ENCODE data around the gene ARHGEF4.

Gene ARHGEF4

DNA sequence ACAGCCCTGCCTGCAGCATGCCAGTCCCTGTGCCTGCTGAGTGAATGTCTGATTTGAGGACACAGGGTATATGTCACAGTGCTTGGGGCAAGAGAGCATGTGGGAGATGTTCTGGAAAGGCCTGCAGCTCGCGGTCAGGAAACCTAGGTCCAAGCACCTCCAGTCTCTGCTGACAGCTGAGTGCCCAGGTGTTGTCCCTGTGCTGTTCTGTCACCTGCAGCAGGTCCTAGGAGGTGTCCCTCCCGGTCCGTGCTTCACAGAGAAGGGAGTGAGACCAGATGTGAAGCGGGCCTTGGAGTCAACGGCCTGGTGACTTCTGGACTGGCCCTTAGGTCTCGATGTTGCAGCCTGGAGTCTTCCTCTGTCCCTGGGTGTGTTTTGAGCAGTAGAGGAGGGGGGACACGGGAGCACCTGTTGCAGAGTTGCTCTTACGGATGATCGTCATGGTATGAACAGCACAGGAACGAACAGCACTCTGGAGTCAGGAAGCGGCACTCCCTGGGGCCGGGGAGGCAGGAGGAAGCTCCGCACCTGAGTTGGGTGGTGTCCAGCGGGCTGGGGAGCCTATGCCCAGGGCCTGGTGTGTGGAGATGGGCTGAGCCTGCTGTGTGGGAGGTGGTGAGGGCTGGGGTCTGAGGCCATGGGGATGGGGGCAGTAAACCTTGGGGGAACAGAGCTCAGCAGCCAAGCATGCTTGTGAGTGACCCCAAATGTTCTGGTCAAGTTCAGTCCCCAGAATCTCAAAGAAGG is 21.6 kb upstream of the ARHGEF4 start:
- DNase-seq (ENCODE audit: low read depth): no peak

DNA sequence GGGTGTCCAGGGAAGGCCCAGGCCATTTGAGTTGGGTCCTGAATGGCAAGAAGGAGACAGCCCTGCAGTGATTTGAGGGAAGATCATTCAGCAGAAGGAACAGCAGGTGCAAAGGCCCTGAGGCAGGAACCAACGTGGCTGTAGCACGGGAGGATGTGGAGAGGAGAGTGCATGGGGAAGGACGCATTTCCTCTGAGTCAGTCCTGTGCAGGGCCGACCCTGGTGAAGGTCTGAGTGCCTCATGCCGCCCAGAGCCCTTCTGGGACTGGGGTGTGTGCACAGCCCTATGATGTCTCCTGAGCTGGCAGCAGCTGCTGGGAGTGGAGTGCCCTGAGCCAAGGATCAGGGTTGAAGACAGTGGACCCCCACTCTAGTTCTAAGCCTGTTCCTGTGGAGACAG is 17.9 kb upstream of the ARHGEF4 start:
- DNase-seq (ENCODE audit: low read depth): no peak
- no peak overlapping the region for H3K4me3 ChIP-seq (ENCODE audit: low read depth, low read length)

More for the DNA sequence above, 21.6 kb upstream of the ARHGEF4 start:
- no peak overlapping the region for H3K4me3 ChIP-seq (ENCODE audit: low read depth, low read length)

DNA sequence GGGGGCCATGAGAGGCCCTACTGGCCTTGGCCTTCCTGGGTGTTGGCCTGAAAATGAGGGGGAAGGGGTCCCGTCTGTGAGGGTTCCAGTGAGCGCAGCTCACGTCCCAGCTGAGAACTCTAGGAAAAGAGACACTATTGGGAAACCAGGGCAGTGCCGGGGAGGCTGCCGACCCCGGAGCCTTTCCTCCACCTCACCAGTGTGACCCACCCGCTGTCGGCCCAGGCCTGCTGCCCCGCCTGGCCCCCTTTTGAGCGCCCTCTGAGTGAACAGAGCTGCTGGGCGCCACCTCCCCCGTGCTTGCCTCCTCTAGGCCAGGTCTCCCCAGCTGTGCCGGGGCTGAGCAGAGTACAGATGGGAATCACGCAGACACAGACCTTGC is 17.5 kb upstream of the ARHGEF4 start:
- no peak overlapping the region for H3K4me3 ChIP-seq (ENCODE audit: low read depth, low read length)
- DNase-seq (ENCODE audit: low read depth): no peak

DNA sequence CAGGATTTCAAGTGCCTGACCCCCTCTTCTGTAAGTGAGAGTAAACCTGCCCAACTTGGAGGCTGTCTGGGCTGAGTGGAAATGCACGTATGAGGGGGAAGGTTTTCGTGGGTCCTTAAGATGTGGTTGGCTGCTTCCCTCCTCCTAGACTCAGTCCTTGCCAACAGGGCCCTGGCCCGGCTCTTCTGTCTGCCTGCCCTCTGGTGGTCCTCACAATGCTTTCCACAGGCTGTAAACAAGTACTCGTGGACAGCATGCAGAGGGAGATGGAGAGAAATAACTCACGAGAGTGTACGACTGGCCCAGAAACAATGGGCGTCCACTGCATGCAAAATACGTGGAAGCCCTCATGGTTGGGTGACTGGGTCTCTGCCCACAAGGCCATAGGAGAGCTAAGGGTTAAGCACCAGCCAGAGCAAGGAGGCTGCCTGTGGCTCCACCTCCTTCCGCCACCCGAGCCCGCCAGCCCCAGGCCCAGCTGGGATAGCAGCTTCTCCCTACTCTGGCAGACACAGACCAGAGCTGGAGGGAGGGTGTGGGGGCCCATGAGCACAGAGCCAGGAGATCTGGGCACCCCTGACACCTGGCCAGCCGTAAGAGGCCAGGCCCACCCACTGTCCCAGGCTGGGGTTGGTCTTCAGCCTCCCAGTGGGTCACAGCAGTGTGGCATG is 17.0 kb upstream of the ARHGEF4 start:
- no peak for DNase-seq (ENCODE audit: low read depth)
- no peak overlapping the region for H3K4me3 ChIP-seq (ENCODE audit: low read depth, low read length)

DNA sequence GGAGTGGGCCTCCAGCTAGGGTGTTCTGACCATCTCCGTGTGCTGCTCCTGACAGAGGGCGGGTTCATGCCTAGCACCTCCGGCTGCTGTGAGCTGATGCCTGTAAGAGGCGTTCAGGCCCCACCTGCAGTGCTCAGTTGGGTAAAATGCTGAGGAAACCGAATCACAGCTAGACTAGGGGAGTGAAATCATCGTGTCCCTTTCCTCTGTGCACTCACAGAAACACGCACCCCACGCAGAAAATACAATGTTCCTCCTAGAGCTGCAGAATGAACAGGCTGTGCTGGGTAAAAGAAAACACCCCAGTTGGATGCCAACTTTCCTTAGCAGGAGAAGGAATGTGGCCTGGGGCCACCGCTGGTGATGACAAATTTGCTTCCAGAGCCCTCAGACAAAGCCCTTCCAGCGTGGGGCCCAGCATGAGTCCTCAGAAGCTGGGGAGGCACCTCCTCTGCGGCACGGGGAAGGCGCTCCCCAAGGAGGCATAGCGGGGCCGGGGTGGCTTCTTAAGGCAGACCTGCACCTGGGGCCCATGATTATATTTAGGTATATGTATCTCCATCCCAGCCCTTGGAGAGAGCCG is 16.3 kb upstream of the ARHGEF4 start:
- no peak overlapping the region for H3K4me3 ChIP-seq (ENCODE audit: low read depth, low read length)
- no peak for DNase-seq (ENCODE audit: low read depth)

DNA sequence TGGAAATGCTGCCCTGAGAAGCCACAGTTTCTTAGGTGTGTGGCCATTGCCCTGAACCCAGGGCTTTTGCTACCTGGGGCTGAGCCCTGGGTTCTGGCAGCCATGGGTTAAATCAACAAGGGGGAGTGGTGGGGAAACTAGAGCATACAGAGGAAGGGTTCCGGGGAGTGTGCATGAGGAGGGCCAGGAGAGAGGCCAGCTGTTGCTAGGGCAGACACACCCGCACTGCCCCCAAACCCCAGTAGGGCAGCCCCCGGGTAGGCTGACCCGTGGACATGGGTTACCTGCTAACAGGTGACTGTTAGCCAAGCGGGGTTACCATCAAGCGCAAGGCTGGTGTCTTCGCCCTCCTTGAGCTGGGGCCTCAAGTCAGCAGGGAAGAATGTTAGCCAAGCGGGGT is 14.8 kb upstream of the ARHGEF4 start:
- H3K4me3 ChIP-seq (ENCODE audit: low read depth, low read length): no peak overlapping the region
- no peak for DNase-seq (ENCODE audit: low read depth)

DNA sequence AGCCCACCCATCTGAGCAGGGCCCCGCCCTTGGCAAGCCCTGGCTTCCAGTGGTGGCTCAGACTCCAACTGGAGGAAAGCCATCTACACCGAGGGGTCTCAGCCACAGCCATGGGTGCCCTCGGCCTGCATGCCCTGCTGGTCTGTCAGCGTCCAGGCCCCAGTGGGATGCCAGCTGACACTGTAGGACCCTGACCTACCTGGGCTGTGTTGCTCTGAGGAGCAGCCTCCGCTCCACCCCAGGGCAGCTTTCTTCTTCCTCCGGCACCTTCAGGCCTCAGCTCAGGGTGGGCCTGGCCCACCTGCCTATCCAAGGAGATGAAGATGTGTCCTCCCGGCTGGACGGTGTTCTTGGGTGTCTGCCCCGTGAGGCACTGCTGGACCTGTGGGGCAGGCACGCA is 13.9 kb upstream of the ARHGEF4 start:
- H3K4me3 ChIP-seq (ENCODE audit: low read depth, low read length): no peak overlapping the region
- DNase-seq (ENCODE audit: low read depth): no peak

DNA sequence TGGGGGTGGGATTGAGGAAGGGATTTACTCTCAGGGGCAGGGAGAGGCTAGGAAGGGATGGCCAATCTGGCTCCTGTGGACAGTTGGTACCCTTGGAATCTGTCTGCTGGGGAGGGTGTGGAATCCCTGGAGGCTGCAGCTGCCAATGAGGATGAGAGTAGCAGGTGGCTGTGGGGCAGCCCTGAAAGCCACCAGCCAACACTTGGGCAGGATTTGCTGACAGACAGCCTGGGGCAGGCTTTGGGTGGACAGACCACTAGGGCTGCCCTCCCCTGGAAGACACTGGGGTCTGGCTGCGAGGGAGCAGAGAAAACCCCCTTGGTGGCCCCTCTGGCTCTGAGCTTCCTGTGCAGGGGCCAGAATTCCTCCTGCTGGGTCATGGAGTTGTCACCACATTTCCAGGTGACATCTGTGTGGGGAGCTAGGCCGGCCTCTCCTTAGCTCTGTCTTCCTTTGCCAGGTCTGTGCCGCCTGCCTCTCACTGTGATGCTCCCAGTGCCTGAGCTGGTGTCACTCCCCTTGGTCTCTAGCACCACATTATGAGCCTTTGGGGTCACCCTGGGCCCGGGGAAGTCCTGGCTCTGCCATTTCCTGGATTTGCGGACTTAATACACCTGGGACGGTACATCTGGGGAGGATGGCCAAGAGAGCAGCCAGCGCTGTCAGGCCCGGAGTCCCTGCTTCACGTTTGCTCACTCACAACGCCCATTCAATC is 13.4 kb upstream of the ARHGEF4 start:
- DNase-seq (ENCODE audit: low read depth): no peak
- H3K4me3 ChIP-seq (ENCODE audit: low read depth, low read length): no peak overlapping the region

DNA sequence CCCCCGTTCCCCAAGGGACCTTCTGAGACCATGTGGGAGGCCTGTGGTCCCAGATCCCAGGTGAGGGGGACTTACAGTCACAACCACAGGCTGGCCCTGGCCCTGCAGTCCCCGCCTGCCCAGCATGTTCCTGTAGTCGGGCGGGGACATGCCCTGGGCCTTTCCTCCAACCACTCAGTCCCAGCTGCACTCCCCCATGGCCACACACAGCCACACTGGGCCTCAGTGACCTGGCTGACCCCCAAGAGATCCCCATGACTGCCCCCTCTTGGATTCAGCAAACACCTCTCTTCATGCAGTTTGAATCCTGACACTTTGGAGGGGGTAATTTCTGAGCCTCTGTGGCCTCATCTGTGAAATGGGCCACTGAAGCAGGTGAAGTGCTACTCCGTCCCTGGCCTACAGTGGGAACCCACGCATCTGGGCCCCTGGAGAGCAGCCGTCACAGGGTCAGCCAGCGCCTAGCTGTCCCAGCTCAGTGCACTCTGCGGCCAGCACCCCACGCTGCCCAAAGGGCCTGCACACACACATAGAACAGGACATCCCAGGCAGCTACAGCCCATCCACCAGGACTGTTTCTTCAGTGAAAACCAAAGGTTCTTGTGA is 12.7 kb upstream of the ARHGEF4 start:
- no peak overlapping the region for H3K4me3 ChIP-seq (ENCODE audit: low read depth, low read length)
- no peak for DNase-seq (ENCODE audit: low read depth)

DNA sequence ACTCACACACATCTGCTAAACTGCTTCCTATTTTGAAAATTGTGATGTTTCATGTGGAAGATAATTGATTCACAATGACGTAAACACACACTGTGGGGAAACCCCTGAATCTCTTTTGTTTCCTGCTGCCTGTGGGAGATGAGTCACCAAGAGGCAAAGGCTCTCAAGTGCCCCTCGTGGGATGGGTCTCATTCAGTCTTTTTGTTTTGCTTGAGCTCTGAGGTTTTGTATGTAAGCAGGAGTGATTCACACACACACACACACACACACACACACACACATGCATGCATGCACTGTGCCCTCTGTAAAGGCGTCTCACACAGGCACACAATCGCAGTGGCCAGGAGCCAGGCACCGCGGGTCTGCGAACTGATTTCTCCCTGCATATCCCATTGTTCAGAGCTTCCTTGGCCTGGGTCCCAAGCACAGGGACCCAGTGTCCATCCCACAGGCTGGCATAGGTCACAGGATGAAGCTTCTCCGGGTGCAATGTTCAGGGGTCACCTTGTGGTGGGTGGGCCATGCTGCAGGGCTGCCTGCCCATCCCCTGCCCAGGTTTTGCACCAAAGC is 12.1 kb upstream of the ARHGEF4 start:
- H3K4me3 ChIP-seq (ENCODE audit: low read depth, low read length): no peak overlapping the region
- peak; percentile 95 for DNase-seq (ENCODE audit: low read depth)

DNA sequence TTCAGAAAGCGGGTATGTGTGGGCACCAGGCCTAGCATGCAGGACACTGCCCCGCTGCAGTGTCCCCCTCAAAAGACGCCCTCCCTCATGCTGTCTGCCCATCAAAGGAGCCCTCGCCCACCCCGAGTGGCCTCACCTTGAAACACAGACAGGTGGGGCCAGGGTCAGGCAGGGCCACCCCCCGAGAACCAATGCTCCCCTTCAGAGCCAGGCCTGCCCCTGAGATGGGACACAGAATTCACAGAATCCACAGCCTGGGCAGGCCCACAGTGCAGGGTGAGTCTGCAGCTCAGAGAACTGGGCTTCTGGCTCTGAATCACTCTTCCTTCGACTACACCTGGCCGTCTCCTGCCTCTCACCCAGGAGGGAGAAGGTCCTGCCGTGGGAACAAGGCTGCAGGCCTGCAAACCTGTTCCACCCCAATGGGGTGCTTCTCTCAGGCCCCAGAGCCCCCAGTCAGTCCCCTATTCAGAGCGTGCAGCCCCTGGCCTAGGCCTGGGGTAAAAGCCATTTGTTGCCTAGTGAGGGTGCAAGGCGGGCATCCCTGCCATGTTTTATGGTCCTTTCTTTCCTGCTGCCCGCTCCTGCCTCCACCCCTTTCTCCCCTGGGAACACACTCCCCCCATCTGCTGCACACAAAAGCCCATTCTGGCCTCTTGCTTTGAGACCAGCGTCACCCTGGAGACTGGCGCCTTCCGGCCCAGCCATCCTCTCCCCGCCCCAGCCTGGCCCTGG is 11.3 kb upstream of the ARHGEF4 start:
- no peak overlapping the region for H3K4me3 ChIP-seq (ENCODE audit: low read depth, low read length)
- DNase-seq (ENCODE audit: low read depth): no peak

DNA sequence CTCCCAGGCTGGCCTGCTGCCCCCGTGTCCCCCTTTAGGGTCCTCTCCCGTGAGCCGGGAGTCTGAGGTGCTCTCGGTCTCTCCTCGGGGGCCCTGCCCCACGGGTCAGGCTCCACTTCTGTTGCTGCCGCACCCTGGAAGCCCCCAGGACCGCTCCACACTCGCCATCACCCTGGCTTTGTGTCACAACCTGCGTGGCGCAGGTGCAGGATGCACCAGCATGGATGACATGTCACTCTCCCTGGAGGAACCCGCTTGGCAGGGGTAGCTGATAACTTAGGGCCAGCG is 10.8 kb upstream of the ARHGEF4 start:
- H3K4me3 ChIP-seq (ENCODE audit: low read depth, low read length): no peak overlapping the region
- DNase-seq (ENCODE audit: low read depth): no peak

DNA sequence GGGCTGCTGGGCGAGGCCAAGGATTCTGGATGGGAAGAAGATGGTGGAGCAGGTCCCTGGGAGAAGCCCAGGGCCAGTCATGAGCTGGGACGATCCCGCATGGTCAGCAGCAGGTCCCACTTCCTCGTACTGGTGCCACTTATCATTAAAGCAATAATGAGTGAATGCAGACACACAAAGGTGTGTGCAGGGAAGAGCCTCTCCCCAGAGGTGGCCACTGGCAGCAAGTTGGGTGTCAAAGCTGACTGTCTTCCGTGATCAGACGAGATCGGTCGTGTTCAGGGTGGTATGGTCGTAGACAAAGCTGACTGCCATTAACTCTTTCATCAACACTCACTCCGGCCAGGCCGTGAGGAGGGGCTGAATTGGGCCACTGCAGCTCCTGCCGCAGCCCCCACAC is 10.3 kb upstream of the ARHGEF4 start:
- no peak for DNase-seq (ENCODE audit: low read depth)
- H3K4me3 ChIP-seq (ENCODE audit: low read depth, low read length): no peak overlapping the region

DNA sequence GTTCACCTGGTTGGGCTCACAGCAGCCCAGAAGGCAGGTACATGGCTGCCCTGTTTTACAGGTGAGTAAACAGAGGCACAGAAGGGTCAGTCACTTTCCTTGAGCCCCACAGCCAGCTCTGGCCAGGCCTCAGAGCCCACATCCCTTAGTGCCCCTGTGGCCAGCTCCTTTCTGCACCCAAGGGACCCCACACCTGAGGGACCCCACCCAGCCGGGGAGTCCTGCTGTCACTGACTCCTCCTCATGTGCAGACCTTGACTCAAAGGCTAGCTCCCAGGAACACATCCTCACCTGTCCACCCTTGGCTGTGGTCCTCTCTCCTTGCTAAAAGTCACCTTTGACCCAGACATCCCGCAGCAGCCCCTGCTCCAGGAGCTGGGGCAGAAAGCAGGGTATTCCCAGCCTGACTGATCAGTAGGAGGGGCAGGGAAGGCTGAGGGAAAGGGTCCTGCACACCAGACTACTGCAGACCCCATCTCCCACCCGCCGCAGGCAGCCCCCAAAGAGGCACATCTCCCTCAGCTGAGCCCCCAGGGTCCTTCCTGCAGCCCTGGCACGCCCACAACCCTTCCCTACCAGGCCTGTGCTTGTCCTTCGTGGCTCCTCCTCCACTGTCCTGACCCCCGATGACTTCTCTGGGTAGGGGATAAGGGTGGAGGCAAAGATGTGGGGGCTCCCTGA is 9.8 kb upstream of the ARHGEF4 start:
- no peak overlapping the region for H3K4me3 ChIP-seq (ENCODE audit: low read depth, low read length)
- DNase-seq (ENCODE audit: low read depth): no peak

DNA sequence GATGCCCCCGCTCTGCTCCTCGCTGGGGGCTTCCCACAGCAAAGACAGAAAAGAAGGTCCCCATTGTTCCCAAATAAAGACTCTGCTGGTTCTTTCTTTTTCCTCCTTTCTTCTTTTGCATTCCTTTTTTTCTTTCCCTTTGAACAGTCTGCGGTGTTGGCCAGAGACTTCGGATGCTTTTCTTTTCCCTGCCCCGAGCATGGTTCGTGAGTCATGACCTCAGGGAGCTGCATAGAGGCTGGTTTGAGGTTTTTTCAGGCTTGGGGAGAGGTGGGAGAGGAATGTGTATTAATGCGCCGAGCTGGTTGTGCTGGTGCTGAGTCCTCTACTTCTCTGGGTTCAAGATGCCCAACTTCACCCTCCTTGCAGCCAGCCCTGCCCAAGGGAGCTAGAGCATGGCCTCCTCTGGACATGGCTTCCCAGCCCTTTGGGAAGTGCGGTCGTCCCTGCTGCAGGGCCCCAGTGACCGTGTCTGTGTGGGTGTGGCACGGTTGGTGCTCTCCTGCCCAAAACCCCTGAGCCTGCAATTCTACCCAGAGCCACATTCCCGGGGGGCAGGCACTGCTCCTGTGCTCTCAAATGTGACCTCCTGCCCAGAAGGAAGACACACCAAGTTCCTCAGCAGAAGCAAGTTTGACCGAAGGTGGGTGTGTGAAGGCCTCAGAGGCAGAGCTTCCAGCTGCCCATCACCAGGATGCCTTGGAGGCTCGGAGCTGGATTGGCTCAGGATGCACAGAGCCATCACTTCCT is 9.0 kb upstream of the ARHGEF4 start:
- DNase-seq (ENCODE audit: low read depth): no peak

DNA sequence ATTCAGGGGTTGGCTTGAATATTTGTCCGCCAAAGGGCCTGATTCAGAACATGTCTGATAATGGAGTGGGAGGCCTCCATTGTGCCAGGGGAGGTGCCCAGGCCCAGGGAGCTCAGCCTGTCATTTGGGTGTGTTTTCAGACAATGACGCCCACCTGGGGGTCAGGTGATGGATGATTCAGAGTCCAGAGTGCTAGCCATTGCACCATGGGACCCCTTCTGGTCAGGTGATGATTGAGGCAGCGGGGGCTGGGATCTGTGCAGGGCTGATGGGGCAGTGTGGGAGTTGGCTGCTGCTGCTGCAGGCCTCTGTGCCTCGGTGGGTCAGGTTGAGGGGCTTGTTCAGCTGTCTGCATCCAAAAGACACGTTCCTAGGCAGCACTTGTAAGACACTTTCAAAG is 8.3 kb upstream of the ARHGEF4 start:
- H3K4me3 ChIP-seq (ENCODE audit: low read depth, low read length): no peak overlapping the region
- no peak for DNase-seq (ENCODE audit: low read depth)

More for the DNA sequence above, 9.0 kb upstream of the ARHGEF4 start:
- no peak overlapping the region for H3K4me3 ChIP-seq (ENCODE audit: low read depth, low read length)

DNA sequence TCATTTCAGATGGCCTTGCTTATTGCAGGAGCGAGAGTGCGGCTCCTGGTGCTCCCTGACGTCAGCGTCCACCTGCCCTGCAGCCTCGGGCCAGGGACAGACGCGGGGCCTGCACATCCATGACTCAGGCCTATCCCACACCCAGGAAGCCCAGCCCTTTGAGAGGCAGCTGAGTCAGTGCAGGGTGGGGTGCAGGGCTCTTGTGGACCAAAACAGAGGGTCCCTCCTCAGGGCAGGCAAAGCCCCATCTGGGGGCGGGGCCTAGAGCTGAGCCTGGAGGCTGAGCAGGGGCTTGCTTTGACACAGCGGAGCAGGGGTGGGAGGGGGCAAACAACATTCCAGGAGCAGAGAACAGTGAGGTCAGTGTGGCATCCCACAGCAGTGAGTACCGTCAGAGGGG is 7.7 kb upstream of the ARHGEF4 start:
- no peak for DNase-seq (ENCODE audit: low read depth)
- H3K4me3 ChIP-seq (ENCODE audit: low read depth, low read length): no peak overlapping the region

DNA sequence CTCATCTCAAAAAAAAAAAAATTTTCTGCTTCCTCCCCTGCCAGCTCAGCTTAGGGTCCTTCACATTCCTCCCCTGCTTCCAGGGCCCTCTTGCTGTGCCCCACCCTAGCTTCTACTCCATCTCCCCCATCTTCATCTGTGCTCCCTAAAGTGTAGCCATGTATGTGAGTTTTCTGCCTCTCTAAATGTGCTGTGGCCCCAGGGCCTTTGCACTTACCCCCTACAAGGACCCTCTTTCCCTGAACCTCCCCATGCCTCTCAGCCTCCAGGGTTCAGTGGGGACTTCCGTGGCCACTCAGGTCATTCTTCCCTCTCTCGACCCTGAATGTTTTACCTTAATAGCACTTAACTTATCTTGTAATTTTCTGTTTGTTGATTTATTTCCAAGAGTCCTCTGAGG is 6.2 kb upstream of the ARHGEF4 start:
- H3K4me3 ChIP-seq (ENCODE audit: low read depth, low read length): no peak overlapping the region
- no peak for DNase-seq (ENCODE audit: low read depth)
